Epidermal melanocyte (primary cell): ENCODE measurements around the gene GLCCI1.

Experiments used
- DNase-seq: peaks from one replicate; pipeline ENCODE4 v3.0.0; 2011; ENCODE audit warnings: low spot score; ENCODE audit not compliant: insufficient read length

Gene GLCCI1

DNA sequence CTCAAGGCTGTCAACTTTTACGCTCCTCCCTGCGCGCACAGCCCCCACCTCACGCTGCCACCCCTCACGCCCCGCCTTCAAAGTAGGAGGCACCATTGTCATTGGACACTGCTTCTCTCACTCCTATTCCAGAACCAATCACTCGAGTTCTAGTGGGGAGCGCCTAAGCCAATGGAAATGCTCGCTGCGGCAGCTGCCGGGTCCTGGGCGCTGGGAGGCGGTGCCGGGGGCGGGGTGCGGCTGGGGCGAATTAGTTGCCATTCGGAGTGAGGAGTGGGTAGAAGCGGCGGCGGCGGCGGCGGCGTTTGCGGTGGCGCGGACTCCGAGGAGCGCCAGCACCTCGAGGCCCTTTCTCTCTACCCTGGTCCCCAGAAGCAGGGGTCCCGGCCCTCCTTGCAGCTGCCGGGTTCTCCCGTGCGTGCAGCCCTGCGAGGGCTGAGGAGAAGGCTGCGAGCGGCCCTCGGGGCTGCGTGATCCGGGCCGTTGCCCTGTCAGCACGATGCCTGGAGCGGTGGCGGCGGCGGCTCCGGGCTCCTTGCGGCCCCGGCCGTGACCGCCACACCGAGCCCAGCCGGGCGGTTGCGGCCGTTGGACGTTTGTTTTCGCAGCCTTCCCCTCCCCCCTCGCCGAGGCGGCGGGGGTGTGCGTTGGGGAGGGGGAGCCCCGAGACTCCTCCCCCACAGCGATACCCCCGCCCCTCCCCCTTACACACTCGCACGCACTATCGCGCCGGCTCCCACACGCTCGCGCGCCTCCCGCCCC lies at the start of gene GLCCI1:
TSS of gene GLCCI1 (plus strand) at position 253 of the 762 bp plus-strand sequence. CDS start 555 bp downstream, outside the sequence.
- peak; percentile 96 for DNase-seq

- DNase-seq: no peak
These were observed 49.1 kb upstream of the GLCCI1 start for GRCh38 chr7:7919449-7919945.

DNA sequence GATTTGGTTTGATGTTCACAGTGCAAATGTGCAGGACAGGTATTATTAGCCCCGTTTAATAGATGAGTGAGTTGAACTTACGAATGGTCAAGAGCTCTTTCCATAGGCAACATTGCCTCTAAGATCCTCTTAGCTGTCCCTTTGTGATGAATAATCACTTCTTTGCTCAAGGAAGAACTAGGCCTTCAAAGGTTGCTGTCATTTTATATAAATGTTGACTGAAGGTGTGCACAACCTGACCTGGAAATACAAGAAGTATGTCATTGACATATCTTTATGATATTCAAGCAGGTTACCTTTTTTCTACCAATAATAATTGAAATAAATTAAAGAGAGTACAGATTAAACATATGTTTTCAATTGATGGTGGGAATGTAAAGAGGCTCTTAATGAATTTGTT lies 48.5 kb upstream of the GLCCI1 start:
- no peak for DNase-seq

- no peak for DNase-seq
These were observed 48.1 kb upstream of the GLCCI1 start for GRCh38 chr7:7920481-7920880.

- no peak for DNase-seq
These were observed 46.8 kb upstream of the GLCCI1 start for GRCh38 chr7:7921830-7922229.

GRCh38 chr7:7922684-7923385 lies 45.8 kb upstream of the GLCCI1 start:
- no peak for DNase-seq

GRCh38 chr7:7923818-7924217 lies 44.8 kb upstream of the GLCCI1 start:
- no peak for DNase-seq

GRCh38 chr7:7924303-7924702 lies 44.3 kb upstream of the GLCCI1 start:
- DNase-seq: no peak

GRCh38 chr7:7931626-7932025 lies 37.0 kb upstream of the GLCCI1 start:
- no peak for DNase-seq

GRCh38 chr7:7932553-7932952 lies 36.0 kb upstream of the GLCCI1 start:
- no peak for DNase-seq

DNA sequence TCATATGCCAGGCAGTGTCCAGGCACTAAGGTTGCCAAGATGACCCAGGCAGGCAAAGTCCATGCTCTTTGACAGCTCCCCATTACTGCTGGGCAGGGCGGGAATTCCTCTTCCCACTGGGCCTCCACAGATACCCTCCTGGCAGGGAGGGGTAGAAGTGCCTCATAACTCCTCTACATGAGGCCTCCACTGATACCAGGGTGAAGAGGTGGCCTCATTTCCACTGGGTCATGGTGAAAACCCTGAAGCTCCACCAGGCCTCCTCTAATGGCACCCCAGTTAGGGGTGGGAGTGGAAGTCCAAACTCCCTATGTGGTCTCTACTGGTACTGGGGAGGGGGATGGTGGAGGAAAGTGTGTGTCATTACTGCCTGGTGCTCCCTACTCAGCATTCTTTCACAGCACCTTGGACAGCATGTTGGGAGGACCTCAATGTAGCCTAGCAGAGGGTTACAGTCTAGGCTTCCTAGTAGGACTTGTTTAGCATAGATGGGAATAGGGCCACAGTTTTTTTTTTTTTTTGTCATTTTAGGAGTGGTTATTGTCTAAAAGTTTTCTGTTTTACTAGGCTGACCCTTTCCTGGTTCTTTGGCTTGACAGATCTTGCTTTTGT lies 34.6 kb upstream of the GLCCI1 start:
- DNase-seq: no peak

GRCh38 chr7:7934945-7935344 lies 33.7 kb upstream of the GLCCI1 start:
- no peak for DNase-seq

GRCh38 chr7:7938471-7938870 lies 30.1 kb upstream of the GLCCI1 start:
- no peak for DNase-seq

- no peak for DNase-seq
These were observed 24.6 kb upstream of the GLCCI1 start for GRCh38 chr7:7943951-7944350.

DNA sequence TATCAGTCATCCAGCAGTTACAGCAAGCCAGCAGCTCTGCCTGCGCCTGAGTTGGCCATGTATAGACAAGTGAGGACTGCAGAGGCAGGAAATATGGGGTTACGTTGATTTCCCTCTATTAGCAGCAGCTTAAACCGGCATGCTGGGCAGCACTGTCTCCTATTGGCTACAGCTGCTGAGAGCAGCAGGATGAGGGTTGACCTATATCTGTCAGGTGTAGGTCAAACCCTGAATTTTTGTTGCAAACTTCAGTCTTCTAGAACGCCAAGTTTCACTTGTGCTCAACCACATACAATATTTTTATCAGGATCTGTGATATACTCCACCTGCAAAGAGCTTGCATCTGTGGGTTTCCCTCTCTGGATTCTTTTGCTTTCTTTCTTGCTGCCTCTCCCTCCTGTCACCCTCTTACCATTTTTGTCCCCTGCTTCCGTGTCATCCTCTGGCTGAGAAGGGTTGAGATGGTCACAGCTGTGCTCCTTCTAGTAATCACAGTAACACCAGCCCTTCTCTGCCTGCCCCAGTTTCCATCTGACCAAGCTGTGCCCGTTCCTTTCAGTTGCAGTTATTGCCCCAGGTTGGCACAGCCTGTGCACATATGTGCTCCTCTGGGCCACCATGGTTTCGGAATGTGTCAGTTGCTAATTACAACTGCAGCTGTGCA lies 23.8 kb upstream of the GLCCI1 start:
- DNase-seq: no peak

GRCh38 chr7:7946486-7946885 lies 22.1 kb upstream of the GLCCI1 start:
- no peak for DNase-seq

- no peak for DNase-seq
These were observed 20.4 kb upstream of the GLCCI1 start for GRCh38 chr7:7948232-7948631.

GRCh38 chr7:7953806-7954205 lies 14.8 kb upstream of the GLCCI1 start:
- DNase-seq: no peak

DNA sequence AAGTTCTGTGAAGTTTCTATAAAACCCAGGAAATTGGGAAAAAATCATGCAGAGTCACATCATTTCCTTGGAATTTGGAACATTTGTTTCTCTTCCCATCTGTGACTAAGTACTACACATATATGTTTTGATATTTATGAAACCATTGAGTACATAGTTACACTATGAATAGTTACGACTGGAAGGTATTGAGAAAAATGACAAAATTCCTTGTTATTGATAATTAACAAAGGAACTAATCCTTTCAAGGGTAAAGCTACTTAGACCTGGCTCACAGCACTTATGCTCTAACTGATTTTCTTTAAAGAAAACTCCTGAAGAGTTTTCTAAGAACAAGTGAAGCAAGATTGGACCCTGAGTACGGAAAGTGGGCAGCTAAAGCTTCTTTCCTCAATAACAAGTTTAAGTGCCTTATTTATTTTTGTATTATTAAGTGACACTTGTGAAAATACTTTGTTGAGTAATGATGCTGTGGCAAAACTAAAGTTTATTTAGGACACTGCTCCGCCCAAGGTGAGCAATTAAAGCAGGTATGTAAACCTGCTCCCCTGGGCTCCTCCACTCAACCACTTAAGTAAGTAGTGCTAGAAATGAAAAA lies 12.0 kb upstream of the GLCCI1 start:
- DNase-seq: no peak

- DNase-seq: no peak
These were observed 11.1 kb upstream of the GLCCI1 start for GRCh38 chr7:7957513-7957912.

DNA sequence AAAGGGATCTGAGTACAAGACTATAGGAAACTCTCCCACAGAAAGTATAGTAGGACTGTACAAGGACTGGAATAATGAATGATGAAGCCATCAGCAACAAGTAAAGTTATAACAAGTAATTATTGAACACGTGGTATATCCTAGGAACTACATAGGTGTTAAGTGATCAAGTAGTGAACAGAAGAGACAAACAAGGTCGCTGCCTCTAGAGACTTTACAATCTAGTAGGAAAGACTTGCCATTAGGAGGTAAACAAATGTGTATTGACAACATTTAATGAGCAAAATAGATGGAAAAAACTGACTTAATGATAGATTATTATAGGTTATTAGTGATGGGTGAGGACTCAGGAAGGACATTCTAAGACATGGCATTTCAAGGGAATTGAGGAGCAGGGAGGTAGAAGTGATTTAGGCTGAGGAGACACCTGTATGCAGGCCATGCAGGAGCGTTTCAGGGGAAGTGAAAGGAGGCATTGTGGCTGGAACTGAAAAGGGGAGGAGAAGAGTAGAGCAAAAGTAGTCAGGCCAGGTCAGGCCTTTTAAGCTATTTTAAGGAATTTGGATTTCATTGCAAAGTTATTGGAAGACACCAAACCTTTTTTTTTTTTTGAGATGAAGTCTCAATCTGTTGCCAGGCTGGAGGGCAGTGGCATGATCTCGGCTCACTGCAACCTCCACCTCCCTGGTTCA lies 8.5 kb upstream of the GLCCI1 start:
- no peak for DNase-seq
